Cortex of kidney (tissue), 1 donor: ENCODE results near the gene MAVS.
"Not testable (repeated sequence)": the region's sequence is repeated elsewhere in the genome, so short reads cannot be mapped to it uniquely, and the experiment has no call there.

Experiments
- DNase-seq: peaks from one replicate; lab custom pipeline; 2025; lab: John Stamatoyannopoulos, UW

The MAVS gene

GRCh38 chr20:3888622-3889488, 42.2 kb downstream of the MAVS start, which contains the start of gene PANK2:
TSS of gene PANK2 (plus strand) at chr20:3889387.
- peak; percentile 65 for DNase-seq

- DNase-seq = no peak
Measured at GRCh38 chr20:3889489-3890397, 43.1 kb downstream of the MAVS start.

GRCh38 chr20:3890398-3890751, 43.7 kb downstream of the MAVS start:
- DNase-seq = no peak

GRCh38 chr20:3890999-3891929, 44.6 kb downstream of the MAVS start:
- no peak for DNase-seq

GRCh38 chr20:3894796-3895195, 48.2 kb downstream of the MAVS start:
- no peak for DNase-seq

- DNase-seq = no peak
Measured at GRCh38 chr20:3896302-3896701, 49.7 kb downstream of the MAVS start.

GRCh38 chr20:3896853-3897583, 50.4 kb downstream of the MAVS start:
- no peak for DNase-seq

- DNase-seq = not testable (repeated sequence)
Measured at GRCh38 chr20:3898181-3898580, 51.5 kb downstream of the MAVS start.

- DNase-seq = no peak
Measured at GRCh38 chr20:3898639-3899038, 52.0 kb downstream of the MAVS start.

GRCh38 chr20:3900187-3900604, 53.6 kb downstream of the MAVS start:
- DNase-seq = no peak

GRCh38 chr20:3901028-3901705, 54.5 kb downstream of the MAVS start:
- DNase-seq = no peak

- DNase-seq = no peak
Measured at GRCh38 chr20:3901706-3902440, 55.2 kb downstream of the MAVS start.

GRCh38 chr20:3902446-3902845, 55.8 kb downstream of the MAVS start:
- DNase-seq = no peak

GRCh38 chr20:3904224-3904623, 57.6 kb downstream of the MAVS start:
- DNase-seq = no peak

- DNase-seq = no peak
Measured at GRCh38 chr20:3904857-3905256, 58.2 kb downstream of the MAVS start.

- not testable (repeated sequence) for DNase-seq
Measured at GRCh38 chr20:3906744-3907721, 60.4 kb downstream of the MAVS start.

- DNase-seq = no peak
Measured at GRCh38 chr20:3908667-3909066, 62.0 kb downstream of the MAVS start.

- DNase-seq = no peak
Measured at GRCh38 chr20:3909952-3910366, 63.3 kb downstream of the MAVS start.
